Activated naive CD8-positive, alpha-beta T cell treated with anti-CD3 and anti-CD28 coated beads, Interleukin-2, amount 50 U/mL, for 16 hours (primary cell): ENCODE measurements around the gene PCK1.

Experiments used
- DNase-seq: peaks from one replicate; pipeline ENCODE4 v3.0.0-alpha.2; 2020; ENCODE audit warnings: low read depth, low spot score

PCK1 gene

DNA sequence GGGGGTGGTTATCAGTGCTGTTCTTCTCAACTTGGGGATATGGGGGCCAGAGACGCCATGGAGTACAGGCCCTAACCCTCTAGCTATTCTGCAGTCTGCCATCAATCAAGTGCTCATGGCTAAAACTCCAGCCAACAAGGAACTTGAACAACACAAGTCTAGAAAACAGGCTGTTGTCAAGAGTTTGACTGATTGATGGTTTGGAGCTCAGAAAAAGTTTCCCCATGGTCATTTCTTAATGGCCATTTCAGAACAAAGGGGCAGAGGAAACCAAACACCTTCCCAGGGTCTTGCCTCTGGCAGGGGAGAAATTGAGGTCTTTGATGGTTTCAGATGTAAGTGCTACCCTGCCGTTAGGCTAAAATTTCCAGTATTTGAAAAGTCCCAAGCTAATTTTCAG is 15.1 kb downstream of the PCK1 start:
- DNase-seq, result no peak

DNA sequence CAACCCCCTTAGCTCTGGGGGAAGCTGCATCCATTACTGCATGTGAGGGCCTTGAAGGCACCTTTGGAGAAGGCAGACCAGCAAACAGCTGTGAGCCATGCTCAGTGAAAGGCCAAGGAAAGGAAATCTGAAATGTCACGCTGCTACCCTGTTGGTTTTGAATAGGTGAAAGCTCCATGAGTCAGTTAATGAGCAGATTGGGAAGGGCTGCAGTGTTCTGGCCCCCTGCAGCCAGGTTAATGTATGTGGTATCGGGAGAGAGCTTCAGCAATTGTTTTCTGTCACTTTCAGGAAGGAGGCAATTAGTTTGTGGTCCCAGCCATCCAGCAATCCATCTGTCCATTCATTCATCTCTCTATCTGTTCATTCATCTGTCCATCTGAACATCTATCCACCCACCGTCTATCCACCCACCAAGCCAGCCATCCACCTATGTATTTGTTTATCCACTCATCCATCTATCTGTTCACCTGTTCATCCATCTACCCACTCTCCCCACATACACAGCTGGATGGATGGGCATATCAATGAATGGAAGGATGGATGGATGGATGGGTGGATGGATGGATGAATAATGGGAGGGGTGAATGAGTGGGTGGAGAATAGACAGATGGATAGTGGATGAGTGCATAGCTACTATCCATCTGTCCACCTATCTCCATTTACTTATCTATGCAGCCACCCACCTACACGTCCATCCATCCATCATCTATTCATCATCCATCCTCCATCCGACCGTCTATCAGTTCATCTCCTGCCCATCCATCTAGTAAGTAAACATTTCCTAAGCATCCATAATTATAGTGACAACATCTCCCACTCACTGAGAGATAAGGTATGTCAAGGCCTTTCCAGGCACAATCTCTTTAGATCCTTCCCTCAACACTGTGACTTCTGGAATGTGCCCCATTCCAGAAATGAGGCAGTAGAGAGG is 16.0 kb downstream of the PCK1 start:
- no peak for DNase-seq

DNA sequence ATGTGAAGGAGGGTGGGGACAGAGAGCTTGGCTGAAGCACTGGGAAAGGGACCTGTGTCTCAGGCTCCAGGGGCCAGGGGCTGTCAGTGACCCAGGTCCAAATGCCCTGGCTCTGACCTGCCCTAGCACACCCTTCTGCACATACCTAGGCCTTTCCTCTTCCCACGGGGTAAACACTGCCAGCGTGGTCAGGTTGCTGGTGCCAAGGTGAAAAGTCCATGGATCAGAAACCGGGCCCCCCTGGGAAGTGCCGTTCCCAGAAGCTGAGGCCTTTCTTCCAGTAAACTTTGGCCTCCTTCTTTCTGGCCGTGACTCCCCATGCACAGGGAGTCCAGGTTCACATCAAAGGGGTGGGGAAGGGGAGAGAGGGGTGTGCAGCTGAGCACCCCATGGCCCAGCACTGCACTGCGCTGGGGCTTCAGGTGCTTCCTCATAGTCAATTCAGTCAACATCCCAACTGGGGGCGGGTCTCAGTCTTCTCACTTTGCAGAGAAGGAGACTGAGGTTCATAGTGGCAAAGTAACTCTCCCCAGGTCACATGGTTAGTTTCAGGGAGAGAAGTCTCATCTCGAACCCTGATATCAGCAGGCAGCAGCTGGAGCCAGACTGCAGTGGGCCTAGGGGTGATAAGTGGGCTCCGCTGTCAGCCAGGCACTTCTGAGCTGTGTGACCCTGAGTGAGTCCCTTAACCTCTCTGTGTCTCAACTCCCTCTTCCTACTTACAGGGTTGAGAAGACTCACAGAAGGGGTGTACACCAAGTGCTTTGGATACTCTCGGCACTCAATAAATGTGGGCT is 17.0 kb downstream of the PCK1 start:
- DNase-seq, result no peak

DNA sequence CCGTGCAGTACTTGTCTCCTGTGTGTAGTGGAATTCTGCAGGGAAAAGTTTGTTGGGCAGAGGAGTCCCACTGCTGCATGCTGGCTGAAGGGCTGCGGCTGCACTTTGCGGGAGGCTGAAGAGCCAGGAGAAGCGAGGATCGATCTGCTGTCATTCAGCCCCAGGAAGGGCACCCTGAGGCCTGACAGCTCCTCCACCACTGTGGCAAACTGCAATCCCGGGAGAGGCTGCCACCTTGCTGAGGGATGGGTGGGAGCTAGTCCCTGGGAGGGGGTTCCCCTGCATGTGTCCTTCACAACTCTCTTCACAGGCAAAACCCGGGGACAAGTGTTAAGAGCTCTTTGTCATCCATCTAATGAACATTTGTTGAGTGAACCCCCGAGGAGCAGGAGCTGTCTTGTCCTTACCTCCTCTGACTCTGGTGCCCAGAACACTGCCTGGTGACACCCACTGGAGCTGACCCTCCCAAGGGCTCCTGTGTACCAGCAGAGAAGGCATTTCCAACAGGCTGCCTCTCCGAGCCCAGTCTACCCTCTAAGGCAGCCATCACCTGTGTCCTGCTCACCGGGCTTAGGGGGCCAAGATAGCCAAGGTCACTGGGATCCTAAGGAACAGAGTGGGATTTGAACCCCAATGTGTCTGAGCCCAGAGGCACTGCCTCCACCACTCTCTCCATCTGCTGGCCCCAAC is 17.7 kb downstream of the PCK1 start:
- no peak for DNase-seq

GRCh38 chr20:57579331-57579897 is 18.5 kb downstream of the PCK1 start:
- no peak for DNase-seq

- no peak for DNase-seq
Observed at GRCh38 chr20:57579898-57580447, 19.1 kb downstream of the PCK1 start.

- DNase-seq, result no peak
Observed at GRCh38 chr20:57580478-57581201, 19.7 kb downstream of the PCK1 start.

DNA sequence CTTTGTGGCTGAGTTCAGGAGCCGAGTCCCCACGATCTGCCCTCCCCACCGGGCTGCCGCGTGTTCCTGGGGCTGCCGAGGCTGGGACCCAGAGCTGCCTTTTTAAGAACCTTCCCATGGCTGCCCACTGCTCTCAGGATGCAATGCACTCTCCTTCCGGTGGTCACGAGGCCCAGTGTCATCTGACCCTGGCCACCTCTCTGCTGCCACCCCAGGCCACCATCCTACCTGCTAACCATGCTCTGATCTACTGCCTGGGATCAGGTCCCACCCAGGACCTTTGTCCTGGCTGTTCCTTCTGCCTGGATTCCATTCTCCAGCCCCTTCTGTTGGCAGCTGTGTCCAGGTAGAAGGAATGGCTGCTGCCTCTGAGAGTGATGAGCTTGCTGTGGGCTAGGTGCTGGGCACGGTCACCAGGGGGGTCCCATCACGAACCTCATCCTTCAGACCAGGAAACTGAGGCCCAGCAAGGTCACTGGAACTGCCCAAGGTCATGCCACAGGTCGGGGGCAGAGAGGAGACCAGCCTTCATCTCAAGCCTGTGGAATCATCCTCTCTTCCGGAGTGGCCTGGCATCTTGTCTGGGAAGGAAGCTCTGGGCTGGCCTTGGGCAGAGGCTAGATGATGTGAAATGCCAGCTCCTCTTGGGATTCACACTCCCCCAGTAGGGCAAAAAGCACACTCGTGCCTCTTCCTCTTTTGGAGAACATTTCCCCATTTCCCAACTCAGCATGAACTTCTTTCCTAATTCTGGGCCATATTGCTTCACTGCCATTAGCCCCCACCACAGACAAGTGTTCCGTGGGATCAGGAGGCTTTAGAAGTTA is 20.5 kb downstream of the PCK1 start:
- no peak for DNase-seq

- DNase-seq, result no peak
Observed at GRCh38 chr20:57582029-57582378, 21.1 kb downstream of the PCK1 start.

DNA sequence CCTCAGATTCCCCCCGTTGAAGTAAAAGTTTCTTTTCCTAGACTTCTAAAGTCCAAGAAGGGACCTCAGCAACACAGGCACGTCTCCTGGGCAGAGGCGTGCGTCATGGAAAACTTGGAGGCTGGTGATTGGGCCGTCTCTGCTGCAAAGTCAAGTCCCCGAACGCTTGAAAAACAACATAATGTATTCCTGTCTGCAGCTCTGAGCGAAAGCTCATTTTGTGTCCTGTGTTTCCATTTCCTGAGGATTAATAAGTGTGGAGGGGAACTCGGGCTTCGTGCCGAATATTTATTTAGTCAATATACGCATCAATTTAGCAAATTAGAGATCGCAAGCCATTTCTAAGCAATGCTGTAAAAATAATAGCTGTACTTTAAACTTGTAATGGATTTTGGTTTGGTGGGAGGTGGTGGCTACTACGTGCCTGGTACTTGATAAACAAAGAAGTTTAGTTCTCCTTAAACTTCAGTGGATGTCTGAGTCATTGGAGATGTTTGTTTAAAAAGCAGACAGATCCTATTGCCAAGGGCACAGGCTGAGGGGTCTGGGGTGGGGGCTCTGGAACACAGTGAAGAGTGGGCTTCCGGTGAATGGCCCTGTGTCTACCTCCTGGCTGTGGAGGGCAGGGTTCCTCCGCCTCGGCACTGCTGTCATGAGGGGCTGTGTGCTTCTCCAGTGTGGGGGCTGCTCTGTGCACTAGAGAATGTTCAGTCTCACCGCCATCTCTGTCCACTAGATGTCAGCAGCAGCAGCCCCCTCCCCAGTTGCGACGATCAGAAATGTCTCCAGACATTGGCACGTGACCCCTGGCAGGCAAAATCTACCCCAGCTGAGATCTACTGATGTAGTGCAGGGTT is 21.8 kb downstream of the PCK1 start:
- no peak for DNase-seq

- no peak for DNase-seq
Observed at GRCh38 chr20:57583289-57584257, 22.7 kb downstream of the PCK1 start.

GRCh38 chr20:57584768-57585461 is 24.0 kb downstream of the PCK1 start:
- no peak for DNase-seq

- no peak for DNase-seq
Observed at GRCh38 chr20:57585466-57586213, 24.7 kb downstream of the PCK1 start.

DNA sequence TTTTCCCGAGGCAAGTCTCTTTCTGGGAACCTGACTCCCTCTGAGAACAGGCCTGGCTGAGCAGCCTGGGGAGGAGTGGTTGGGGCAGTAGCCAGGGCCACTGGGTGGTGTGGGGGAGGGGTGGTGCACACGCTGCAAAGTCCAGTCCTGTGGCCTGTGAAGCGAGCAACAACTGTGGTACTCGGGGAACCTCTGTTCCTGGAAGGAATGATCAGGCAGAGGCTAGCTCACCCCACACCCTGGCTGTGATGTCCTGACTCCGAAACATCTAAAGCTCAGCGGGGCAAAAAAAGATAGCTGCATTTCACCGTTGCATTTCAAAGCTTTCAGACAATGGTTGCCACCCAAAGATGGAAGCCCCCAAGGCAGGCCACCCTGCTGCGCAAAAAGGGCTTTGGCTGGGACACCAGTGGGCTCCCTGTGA is 25.5 kb downstream of the PCK1 start:
- DNase-seq, result no peak

- DNase-seq, result no peak
Observed at GRCh38 chr20:57586943-57587277, 26.0 kb downstream of the PCK1 start.

GRCh38 chr20:57587278-57587988 is 26.5 kb downstream of the PCK1 start:
- DNase-seq, result no peak
